ELR (cell line): ENCODE data around the gene IMPG1.

Experiments used
- DNase-seq: peaks from one replicate; pipeline ENCODE4 v3.0.0-alpha.2; 2015; ENCODE audit warnings: low read depth

The IMPG1 gene

GRCh38 chr6:75892384-75892783, 180.1 kb downstream of the IMPG1 start:
- no peak for DNase-seq

DNA sequence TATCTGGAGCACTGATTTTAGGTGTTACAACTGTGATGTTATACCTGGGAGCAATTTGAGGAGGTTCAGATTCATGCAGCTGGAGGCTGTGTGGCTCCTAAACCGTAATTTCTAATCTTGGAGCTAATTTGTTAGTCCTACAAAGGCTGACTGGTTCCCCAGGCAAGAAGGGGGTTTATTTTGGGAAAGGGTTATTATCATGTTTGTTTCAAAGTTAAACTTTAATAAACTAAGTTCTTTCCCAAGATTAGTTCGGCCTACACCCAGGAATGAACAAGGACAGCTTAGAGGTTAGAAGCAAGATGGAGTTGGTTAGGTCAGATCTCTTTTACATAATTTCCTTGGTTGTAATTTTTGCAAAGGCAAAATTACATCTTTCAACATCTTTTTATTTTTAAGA, 187.6 kb downstream of the IMPG1 start:
- no peak for DNase-seq

GRCh38 chr6:75882734-75883133, 189.7 kb downstream of the IMPG1 start:
- peak; percentile 77 for DNase-seq

DNA sequence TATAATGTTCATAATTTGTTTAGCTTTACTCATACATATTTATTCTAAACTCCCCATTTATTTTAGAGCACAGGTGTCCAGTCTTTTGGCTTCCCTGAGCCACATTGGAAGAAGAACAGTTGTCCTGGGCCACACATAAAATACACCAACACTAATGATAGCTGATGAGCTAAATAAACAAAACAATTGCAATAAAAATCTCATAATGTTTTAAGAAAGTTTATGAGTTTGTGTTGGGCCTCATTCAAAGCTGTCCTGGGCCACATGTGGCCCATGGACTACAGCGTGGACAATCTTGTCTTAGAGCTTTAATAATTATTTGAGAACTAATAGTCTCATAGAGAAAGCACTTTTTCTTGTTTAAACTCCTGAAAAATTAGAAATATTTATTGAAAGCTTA, 192.2 kb downstream of the IMPG1 start:
- DNase-seq, result no peak

GRCh38 chr6:75876152-75876551, 196.3 kb downstream of the IMPG1 start:
- DNase-seq, result no peak

GRCh38 chr6:75874224-75874623, 198.2 kb downstream of the IMPG1 start:
- DNase-seq, result no peak
